ENCODE data around the gene ZBTB6. TPM values are rescaled to one million over a fixed set of nuclear protein-coding genes. Genes with fewer than 3 reads are reported as not detected.

ZBTB6 gene
- total and polyA plus RNA-seq, 2 of the 8 experiments (the other 6 are each of a cell fraction or from before 2014, with no cell fraction given): 2.0 to 10.0 TPM

DNA sequence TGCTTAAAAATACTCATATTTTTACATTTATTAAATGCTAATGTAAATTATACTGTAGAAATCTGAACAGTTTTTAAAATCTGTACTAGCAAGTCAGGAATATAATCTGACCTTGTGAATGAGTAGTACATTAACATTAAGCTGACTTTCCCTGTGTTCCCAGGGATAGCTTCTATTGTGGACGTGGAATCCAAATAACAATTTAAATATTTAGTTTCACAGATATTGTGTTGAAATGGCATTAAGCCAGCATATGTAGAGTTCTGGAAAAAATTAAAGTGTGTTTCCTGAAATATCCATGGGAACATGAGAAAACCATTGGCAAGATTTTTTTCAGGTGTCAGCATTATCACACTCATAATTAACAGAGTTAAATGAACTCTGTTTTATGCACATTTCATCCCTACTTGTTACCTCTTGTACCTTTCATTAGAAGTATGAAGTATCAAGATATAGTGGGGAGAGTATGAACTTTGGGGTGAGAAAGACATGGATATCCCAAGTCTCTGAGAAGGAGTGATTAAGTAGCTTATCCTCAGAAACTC is 33.4 kb upstream of the ZBTB6 start:
- FAIRE-seq (no peak), DNase-seq (ENCODE audit: low read depth in 1 of 2, low spot score in 2 of 2) (no peak)
- H4K20me1 ChIP-seq (replicated peaks in 1 of 2; ENCODE audit: control insufficient read depth in 1 of 2, insufficient read depth in 2 of 2, low read length in 2 of 2): peaks cover 3 to 4% of the 10 kb centered on the region in 2 experiments
- no peak overlapping the region for H4K91ac ChIP-seq (replicated peaks; ENCODE audit: insufficient read length, low read length)
- peaks cover 40 to 98% of the 10 kb centered on the region in 2 experiments for H3K79me2 ChIP-seq (ENCODE audit: control insufficient read depth in 1 of 2, insufficient read depth in 2 of 2, low read length in 2 of 2)
- ChIA-PET POLR2A (ENCODE audit: partially characterized antibody) (interaction anchor here (1.2 to 1.6 kb wide), 3 partner anchors 10 to 34 kb away, joined by 6 to 7 read pairs (median 7); partner anchors contain the start of genes ZBTB26 and ZBTB6), CTCF (ENCODE audit: partially characterized antibody) (interaction anchor here (0.6 kb wide), 1 partner anchor 1464 kb away, joined by 4 read pairs; no protein-coding TSS in a partner anchor)
- no peak overlapping the region for H3K9ac ChIP-seq (replicated peaks in 1 of 4; ENCODE audit: extremely low read depth in 1 of 4, low read depth in 3 of 4, low read length in 3 of 4)
- H3K23ac ChIP-seq (ENCODE audit: insufficient read length): no peak overlapping the region
- H3K4me2 ChIP-seq (ENCODE audit: insufficient read depth in 1 of 2, low read depth in 2 of 2, low read length in 2 of 2): no peak overlapping the region
- no peak overlapping the region for H3K4ac ChIP-seq (replicated peaks; ENCODE audit: insufficient read length, low read depth, low read length)
- no peaks in the 10 kb centered on the region for H3K23me2 ChIP-seq (ENCODE audit: low read depth, low read length)
- no peak overlapping the region for H3K14ac ChIP-seq (ENCODE audit: insufficient read length)
- no peak overlapping the region for H2BK12ac ChIP-seq (ENCODE audit: low read depth, low read length)
- H3K56ac ChIP-seq (replicated peaks; ENCODE audit: insufficient read length, low read depth, low read length): no peak overlapping the region
- no peak overlapping the region for H2BK120ac ChIP-seq (replicated peaks; ENCODE audit: low read depth, low read length)
- H3K4me3 ChIP-seq (ENCODE audit: extremely low read depth in 1 of 4, insufficient read depth in 2 of 4, low read depth in 3 of 4, low read length in 4 of 4): no peak overlapping the region
- no peak overlapping the region for H3K18ac ChIP-seq (ENCODE audit: extremely low read depth, low read length)
- H3K36me3 ChIP-seq (ENCODE audit: control insufficient read depth in 2 of 4, insufficient read depth in 4 of 4, low read length in 3 of 4): peaks cover 0 to 4% (median 0%) of the 10 kb centered on the region in 4 experiments; a peak in 1 of 8 replicates
- no peak overlapping the region for H4K8ac ChIP-seq (ENCODE audit: extremely low read depth, insufficient read depth, low read length)
- H2BK20ac ChIP-seq (ENCODE audit: low read length): no peak overlapping the region
- H3K4me1 ChIP-seq (replicated peaks in 1 of 4; ENCODE audit: control insufficient read depth in 3 of 4, insufficient read depth in 4 of 4, low read length in 3 of 4): peaks cover 0 to 19% (median 2%) of the 10 kb centered on the region in 4 experiments; a peak in 4 of 7 replicates
- no peak overlapping the region for H2BK15ac ChIP-seq (ENCODE audit: low read length)
- WGBS, 2 experiments (ENCODE audit: extremely low coverage in 1 of 2, insufficient coverage in 1 of 2, insufficient read length in 1 of 2, insufficient replicate concordance in 2 of 2, low coverage in 1 of 2, low lambda C conversion rate in 2 of 2, missing lambda C conversion rate in 1 of 2): 67% methylated on average over 1 of the region's 1 CpG; no CpG with 5 or more reads in 1 of the 2 experiments
- H3K79me1 ChIP-seq (ENCODE audit: low read depth, low read length): no peaks in the 10 kb centered on the region
- H3K27ac ChIP-seq (ENCODE audit: low read depth, low read length): no peak overlapping the region
- no peaks in the 10 kb centered on the region for H3K27me3 ChIP-seq (replicated peaks in 1 of 4; ENCODE audit: control insufficient read depth in 3 of 4, extremely low read depth in 1 of 4, insufficient read depth in 3 of 4, low read length in 3 of 4)
- H2BK5ac ChIP-seq (ENCODE audit: low read depth, low read length): no peak overlapping the region
- no peaks in the 10 kb centered on the region for H3K9me3 ChIP-seq (ENCODE audit: insufficient read depth in 2 of 2, low read depth in 1 of 2, low read length in 1 of 2)
- no peak overlapping the region for H2AK5ac ChIP-seq (ENCODE audit: low read depth, low read length)
- no peak overlapping the region for H2AFZ ChIP-seq (ENCODE audit: low read length)
- H4K5ac ChIP-seq (ENCODE audit: insufficient read length, low read depth, low read length): no peak overlapping the region
- TF ChIP-seq CBX5 (IDR thresholded peaks at IDR 0.05; ENCODE audit: low read depth, low read length): no peak
- no peak for TF ChIP-seq NRF1 (IDR thresholded peaks at IDR 0.05; ENCODE audit: low read depth, low read length)
- TF ChIP-seq, protein P1, sequence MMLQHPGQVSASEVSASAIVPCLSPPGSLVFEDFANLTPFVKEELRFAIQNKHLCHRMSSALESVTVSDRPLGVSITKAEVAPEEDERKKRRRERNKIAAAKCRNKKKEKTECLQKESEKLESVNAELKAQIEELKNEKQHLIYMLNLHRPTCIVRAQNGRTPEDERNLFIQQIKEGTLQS (IDR thresholded peaks at IDR 0.05; ENCODE audit: insufficient read depth, low read depth, low read length): no peak
- no peak for TF ChIP-seq TAF1 (IDR thresholded peaks at IDR 0.05; ENCODE audit: low read depth, low read length)
- TF ChIP-seq EP300 (IDR thresholded peaks at IDR 0.05; ENCODE audit: borderline replicate concordance in 1 of 2, low read depth in 2 of 2, low read length in 2 of 2): no peak
- no peak for TF ChIP-seq SRF (IDR thresholded peaks at IDR 0.05; ENCODE audit: low read depth, low read length)
- no peak for TF ChIP-seq CHD1 (IDR thresholded peaks at IDR 0.05; ENCODE audit: low read depth, low read length)
- no peak for TF ChIP-seq CBX8 (IDR thresholded peaks at IDR 0.05; ENCODE audit: borderline replicate concordance, low read depth, low read length)
- no peak for TF ChIP-seq SP4 (IDR thresholded peaks at IDR 0.05; ENCODE audit: low read length)
- no peak for TF ChIP-seq TCF12 (IDR thresholded peaks at IDR 0.05; ENCODE audit: low read depth, low read length)
- no peak for TF ChIP-seq RNF2 (IDR thresholded peaks at IDR 0.05; ENCODE audit: borderline replicate concordance, low read depth, low read length, missing control alignments, poor library complexity, severe bottlenecking)
- TF ChIP-seq HDAC6 (IDR thresholded peaks at IDR 0.05; ENCODE audit: low read depth, low read length): no peak
- no peak for TF ChIP-seq MAFK (IDR thresholded peaks at IDR 0.05; ENCODE audit: low read depth, low read length)

Data from H1 (cell line).